HG03039 (cell line): ENCODE data around the gene ACTA2.

Source experiments
- ATAC-seq: cut with Tn5 transposase; IDR thresholded peaks from one replicate; pipeline ENCODE4 v1.9.1; 2021; ENCODE audit warnings: mild to moderate bottlenecking, moderate library complexity; ENCODE audit not compliant: unreplicated experiment

The ACTA2 gene

GRCh38 chr10:88981435-88981834 lies 28.9 kb upstream of the ACTA2 start:
- ATAC-seq = no peak

- ATAC-seq = no peak
Observed at GRCh38 chr10:88980800-88981199, 28.2 kb upstream of the ACTA2 start.

GRCh38 chr10:88980247-88980646 lies 27.7 kb upstream of the ACTA2 start:
- no peak for ATAC-seq

GRCh38 chr10:88979603-88980002 lies 27.0 kb upstream of the ACTA2 start:
- no peak for ATAC-seq

GRCh38 chr10:88979153-88979562 lies 26.6 kb upstream of the ACTA2 start:
- ATAC-seq = no peak

GRCh38 chr10:88978463-88978862 lies 25.9 kb upstream of the ACTA2 start:
- ATAC-seq = no peak

- ATAC-seq = no peak
Observed at GRCh38 chr10:88975377-88975720, 22.8 kb upstream of the ACTA2 start.

- ATAC-seq = no peak
Observed at GRCh38 chr10:88974446-88975376, 22.1 kb upstream of the ACTA2 start.

- no peak for ATAC-seq
Observed at GRCh38 chr10:88974012-88974411, 21.4 kb upstream of the ACTA2 start.

- ATAC-seq = no peak
Observed at GRCh38 chr10:88971221-88972061, 18.9 kb upstream of the ACTA2 start.

- ATAC-seq = no peak
Observed at GRCh38 chr10:88968391-88968790, 15.8 kb upstream of the ACTA2 start.

- no peak for ATAC-seq
Observed at GRCh38 chr10:88966797-88967196, 14.2 kb upstream of the ACTA2 start.

GRCh38 chr10:88964869-88965415 lies 12.4 kb upstream of the ACTA2 start:
- no peak for ATAC-seq

- ATAC-seq = no peak
Observed at GRCh38 chr10:88964360-88964759, 11.8 kb upstream of the ACTA2 start.

GRCh38 chr10:88963318-88963717 lies 10.7 kb upstream of the ACTA2 start:
- ATAC-seq = no peak

GRCh38 chr10:88962336-88962735 lies 9.8 kb upstream of the ACTA2 start:
- ATAC-seq = no peak

- no peak for ATAC-seq
Observed at GRCh38 chr10:88961266-88961665, 8.7 kb upstream of the ACTA2 start.

GRCh38 chr10:88960802-88961201 lies 8.2 kb upstream of the ACTA2 start:
- ATAC-seq = no peak

GRCh38 chr10:88958721-88959120 lies 6.1 kb upstream of the ACTA2 start:
- ATAC-seq = no peak

GRCh38 chr10:88957381-88957780 lies 4.8 kb upstream of the ACTA2 start:
- no peak for ATAC-seq

GRCh38 chr10:88954458-88955083 lies 2.0 kb upstream of the ACTA2 start:
- ATAC-seq = no peak
